Coronary artery (tissue), 2 donors: ENCODE results near the gene MKNK2.
A peak's percentile ranks its signal among the peaks of the same experiment; 100 is the strongest.

ENCODE experiments used
- DNase-seq: peaks from one replicate; pipeline ENCODE4 v3.0.0-alpha.2; 2017; ENCODE audit warnings: low spot score
- H3K27ac ChIP-seq, 2 donors: fragments of 200-600 bp; sonication (generic); one replicate each; pipeline ENCODE4 v1.5.1; 2016 to 2019
- H3K4me3 ChIP-seq: fragments of 200-600 bp; sonication (generic); 2 replicates; pipeline ENCODE4 v1.5.1; 2016; ENCODE audit warnings: mild to moderate bottlenecking, moderate library complexity
- CTCF ChIP-seq: fragments of 200-600 bp; sonication (generic); IDR thresholded peaks from one replicate; pipeline ENCODE4 v1.5.1; 2019; ENCODE audit warnings: antibody characterized with exemption

Gene MKNK2

GRCh38 chr19:2048959-2049740 is 1.9 kb downstream of the MKNK2 start:
- Histone ChIP-seq H3K4me3 (peak overlapping the region; percentile 91), H3K27ac (peak overlapping the region; percentile 90 to 99)
- no peak for TF ChIP-seq CTCF
- no peak for DNase-seq

GRCh38 chr19:2048104-2048958 is 2.7 kb downstream of the MKNK2 start:
- H3K27ac ChIP-seq: peak overlapping the region; percentile 90 to 99
- TF ChIP-seq CTCF: no peak
- DNase-seq: no peak
- peak overlapping the region; percentile 91 for H3K4me3 ChIP-seq

- Histone ChIP-seq H3K27ac (peak overlapping the region; percentile 90 to 99), H3K4me3 (peak overlapping the region; percentile 91)
- peak; percentile 75 for DNase-seq
- no peak for TF ChIP-seq CTCF
Measured at GRCh38 chr19:2047449-2048103, 3.5 kb downstream of the MKNK2 start.

GRCh38 chr19:2047076-2047448 is 4.0 kb downstream of the MKNK2 start:
- H3K4me3 ChIP-seq: peak overlapping the region; percentile 91
- DNase-seq: no peak
- no peak for TF ChIP-seq CTCF
- peak overlapping the region; percentile 90 to 99 for H3K27ac ChIP-seq

GRCh38 chr19:2046046-2046907 is 4.8 kb downstream of the MKNK2 start:
- peak; percentile 70 for DNase-seq
- no peak for TF ChIP-seq CTCF
- peak overlapping the region; percentile 90 to 99 for H3K27ac ChIP-seq
- H3K4me3 ChIP-seq: peak overlapping the region; percentile 11

- DNase-seq: no peak
- H3K4me3 ChIP-seq: peak overlapping the region; percentile 11
- H3K27ac ChIP-seq: peak overlapping the region in 1 of 2 donors; percentile 99
- TF ChIP-seq CTCF: no peak
Measured at GRCh38 chr19:2045501-2046045, 5.5 kb downstream of the MKNK2 start.
